ENCODE results near the gene C1orf115.

DNA sequence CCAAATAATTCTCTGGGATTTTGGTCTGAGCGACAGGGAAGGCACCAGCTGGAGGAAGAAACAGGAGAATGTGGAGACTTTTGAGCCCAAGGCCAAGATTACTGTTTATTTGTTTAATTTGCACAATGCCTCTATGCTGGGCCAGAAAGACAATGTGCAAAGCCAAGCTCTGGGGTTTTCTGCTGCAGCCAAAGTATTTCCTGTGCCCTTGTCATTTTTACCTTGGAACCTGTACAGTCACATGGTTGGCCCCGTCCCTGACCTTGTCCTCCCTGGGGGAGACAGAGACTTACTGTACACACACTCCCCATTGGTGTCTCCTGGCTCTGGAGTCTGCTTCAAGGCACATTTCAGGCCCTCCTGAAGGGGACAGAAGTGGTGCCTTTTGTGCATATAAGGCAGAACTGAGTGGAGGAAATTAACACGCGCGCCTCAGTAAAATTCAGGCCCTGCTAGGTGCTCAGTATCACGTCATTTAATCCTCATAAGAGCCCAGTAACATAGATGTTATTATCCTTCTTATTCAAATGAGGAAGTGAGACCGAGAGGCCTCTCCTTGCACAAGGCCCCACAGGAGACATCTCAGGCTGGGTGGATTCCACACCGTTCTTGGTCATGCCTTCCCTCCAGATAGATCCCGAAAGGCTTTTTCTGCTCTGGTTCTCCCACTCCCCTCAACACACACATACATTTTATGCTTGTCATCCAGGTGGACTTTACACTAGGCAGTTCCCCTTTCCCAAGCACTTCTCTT is 21.1 kb downstream of the C1orf115 start:
- TF ChIP-seq, protein P1, sequence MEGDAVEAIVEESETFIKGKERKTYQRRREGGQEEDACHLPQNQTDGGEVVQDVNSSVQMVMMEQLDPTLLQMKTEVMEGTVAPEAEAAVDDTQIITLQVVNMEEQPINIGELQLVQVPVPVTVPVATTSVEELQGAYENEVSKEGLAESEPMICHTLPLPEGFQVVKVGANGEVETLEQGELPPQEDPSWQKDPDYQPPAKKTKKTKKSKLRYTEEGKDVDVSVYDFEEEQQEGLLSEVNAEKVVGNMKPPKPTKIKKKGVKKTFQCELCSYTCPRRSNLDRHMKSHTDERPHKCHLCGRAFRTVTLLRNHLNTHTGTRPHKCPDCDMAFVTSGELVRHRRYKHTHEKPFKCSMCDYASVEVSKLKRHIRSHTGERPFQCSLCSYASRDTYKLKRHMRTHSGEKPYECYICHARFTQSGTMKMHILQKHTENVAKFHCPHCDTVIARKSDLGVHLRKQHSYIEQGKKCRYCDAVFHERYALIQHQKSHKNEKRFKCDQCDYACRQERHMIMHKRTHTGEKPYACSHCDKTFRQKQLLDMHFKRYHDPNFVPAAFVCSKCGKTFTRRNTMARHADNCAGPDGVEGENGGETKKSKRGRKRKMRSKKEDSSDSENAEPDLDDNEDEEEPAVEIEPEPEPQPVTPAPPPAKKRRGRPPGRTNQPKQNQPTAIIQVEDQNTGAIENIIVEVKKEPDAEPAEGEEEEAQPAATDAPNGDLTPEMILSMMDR (IDR thresholded peaks at IDR 0.05): no peak
- TF ChIP-seq POLR2A (IDR thresholded peaks at IDR 0.05) (no peak), POLR2AphosphoS5 (IDR thresholded peaks at IDR 0.05) (no peak)

All from sigmoid colon (tissue), 4 donors.